MCF 10A (cell line): ENCODE results near the gene CGNL1. TPM values are rescaled to one million over a fixed set of nuclear protein-coding genes. Genes with fewer than 3 reads are reported as not detected.

Experiments
- BruUV-seq: library from RNA; stranded (reverse); fragments of 400-500 nt; replicated peaks from 2 replicates; lab custom pipeline; 2021; lab: Mats Ljungman, UMichigan
- CTCF ChIA-PET: fragments of 300-600 bp; sonication (Branson Sonifier 250); formaldehyde crosslinking; extraction: SDS; loops from one replicate; lab custom pipeline; 2021; ENCODE audit warnings: antibody characterized with exemption, inconsistent platforms; lab: Yijun Ruan, JAX
- POLR2A ChIA-PET: fragments of 300-600, 350-650 bp; sonication (Branson Sonifier 250); formaldehyde crosslinking; extraction: SDS; loops from one replicate; lab custom pipeline; 2020; ENCODE audit warnings: antibody characterized with exemption, inconsistent platforms; lab: Yijun Ruan, JAX
- DNase-seq: peaks from one replicate; pipeline ENCODE4 v3.0.0-alpha.2; 2018; ENCODE audit not compliant: unreplicated experiment
- H3K27ac Mint-ChIP-seq: one replicate; pipeline ENCODE4 v1.8.0; 2022; ENCODE audit warnings: mild to moderate bottlenecking, low read depth, mixed read lengths; ENCODE audit not compliant: unreplicated experiment
- H3K27me3 Mint-ChIP-seq: one replicate; pipeline ENCODE4 v1.8.0; 2022; ENCODE audit warnings: mixed read lengths; ENCODE audit not compliant: insufficient read depth, unreplicated experiment
- H3K36me3 Mint-ChIP-seq: one replicate; pipeline ENCODE4 v1.8.0; 2022; ENCODE audit warnings: mild to moderate bottlenecking, moderate library complexity, mixed read lengths; ENCODE audit not compliant: insufficient read depth, unreplicated experiment
- H3K4me1 Mint-ChIP-seq: one replicate; pipeline ENCODE4 v1.8.0; 2022; ENCODE audit warnings: mixed read lengths; ENCODE audit not compliant: insufficient read depth, unreplicated experiment
- H3K4me3 Mint-ChIP-seq: one replicate; pipeline ENCODE4 v1.8.0; 2022; ENCODE audit warnings: mild to moderate bottlenecking, moderate library complexity, mixed read lengths; ENCODE audit not compliant: unreplicated experiment
- H3K9me3 Mint-ChIP-seq: one replicate; pipeline ENCODE4 v1.8.0; 2022; ENCODE audit warnings: mixed read lengths; ENCODE audit not compliant: unreplicated experiment
- intact Hi-C: fragments of 100-400 bp; cut with micrococcal nuclease; formaldehyde crosslinking; loops from 2 replicates; pipeline ENCODE4 v1.14.1; 2022
- total RNA-seq: library from RNA; stranded (reverse); gene quantifications from 2 replicates; pipeline ENCODE4 v1.2.3, GENCODE V29; 2022
- TF ChIP-seq, protein P1 (sequence below): fragments of 200-600 bp; IDR thresholded peaks from one replicate; pipeline ENCODE4 v1.8.0; 2022; ENCODE audit warnings: antibody characterized with exemption, mild to moderate bottlenecking; ENCODE audit not compliant: unreplicated experiment

Gene CGNL1
- total RNA-seq, 1 experiment from 2014 or later: 0.05 TPM

DNA sequence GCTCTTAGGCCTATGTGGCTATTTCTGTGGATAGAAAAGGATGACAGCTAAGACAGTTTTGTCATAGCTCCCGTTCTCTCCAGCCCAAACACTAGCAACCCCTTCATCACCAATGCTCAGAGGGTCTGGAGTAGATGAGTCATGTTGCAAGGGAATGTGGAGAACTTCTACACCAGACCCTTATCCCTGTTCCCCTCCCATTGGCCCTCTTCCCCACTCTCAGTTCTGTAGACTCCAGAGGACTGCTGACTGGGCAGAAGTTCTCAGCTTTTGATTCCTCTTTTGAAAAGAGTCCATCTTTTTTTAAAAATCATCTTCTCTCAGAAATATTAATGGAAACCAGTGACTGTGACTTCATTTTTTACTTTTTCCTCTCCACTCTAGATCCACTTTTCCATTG is 213.0 kb downstream of the CGNL1 start:
- intact Hi-C loops: no loop called here
- Mint-ChIP-seq H3K9me3 (no peaks in the 10 kb centered on the region), H3K27ac (no peak overlapping the region), H3K4me1 (peaks cover 12% of the 10 kb centered on the region), H3K36me3 (peaks cover 4% of the 10 kb centered on the region), H3K27me3 (no peaks in the 10 kb centered on the region), H3K4me3 (no peak overlapping the region)
- no TSS peak for BruUV-seq
- no peak for DNase-seq
- CTCF ChIA-PET: interaction anchor here (1.2 kb wide), 1 partner anchor 20 kb away, joined by 4 read pairs; no protein-coding TSS in a partner anchor
- POLR2A ChIA-PET: interaction anchor here (0.7 to 0.9 kb wide), 2 partner anchors 12 to 19 kb away, joined by 3 read pairs; no protein-coding TSS in a partner anchor
- TF ChIP-seq, protein P1, sequence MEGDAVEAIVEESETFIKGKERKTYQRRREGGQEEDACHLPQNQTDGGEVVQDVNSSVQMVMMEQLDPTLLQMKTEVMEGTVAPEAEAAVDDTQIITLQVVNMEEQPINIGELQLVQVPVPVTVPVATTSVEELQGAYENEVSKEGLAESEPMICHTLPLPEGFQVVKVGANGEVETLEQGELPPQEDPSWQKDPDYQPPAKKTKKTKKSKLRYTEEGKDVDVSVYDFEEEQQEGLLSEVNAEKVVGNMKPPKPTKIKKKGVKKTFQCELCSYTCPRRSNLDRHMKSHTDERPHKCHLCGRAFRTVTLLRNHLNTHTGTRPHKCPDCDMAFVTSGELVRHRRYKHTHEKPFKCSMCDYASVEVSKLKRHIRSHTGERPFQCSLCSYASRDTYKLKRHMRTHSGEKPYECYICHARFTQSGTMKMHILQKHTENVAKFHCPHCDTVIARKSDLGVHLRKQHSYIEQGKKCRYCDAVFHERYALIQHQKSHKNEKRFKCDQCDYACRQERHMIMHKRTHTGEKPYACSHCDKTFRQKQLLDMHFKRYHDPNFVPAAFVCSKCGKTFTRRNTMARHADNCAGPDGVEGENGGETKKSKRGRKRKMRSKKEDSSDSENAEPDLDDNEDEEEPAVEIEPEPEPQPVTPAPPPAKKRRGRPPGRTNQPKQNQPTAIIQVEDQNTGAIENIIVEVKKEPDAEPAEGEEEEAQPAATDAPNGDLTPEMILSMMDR: no peak

DNA sequence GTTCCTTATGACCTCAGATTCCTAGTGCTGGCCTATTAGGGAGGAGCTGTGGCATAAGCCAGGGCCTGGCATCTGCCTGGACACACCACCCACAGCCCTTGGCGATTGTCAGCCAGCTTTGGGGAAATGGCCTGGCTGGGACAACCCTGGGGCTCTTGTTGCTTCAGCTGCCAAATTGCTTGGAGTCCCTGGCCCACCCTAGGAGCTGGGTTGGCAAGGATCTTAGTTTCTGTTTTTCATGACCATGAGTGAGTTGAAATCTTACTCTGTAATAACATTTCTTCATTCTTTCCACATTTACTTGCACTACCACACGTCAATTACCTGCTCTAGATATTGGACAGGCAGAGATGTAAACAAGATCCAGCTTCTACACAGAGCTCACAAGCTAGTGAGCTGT is 213.4 kb downstream of the CGNL1 start:
- H3K4me3 Mint-ChIP-seq: peak overlapping the region; percentile 6
- ChIA-PET CTCF (no interaction called here), POLR2A (interaction anchor here (0.7 to 1.5 kb wide), 3 partner anchors 12 to 19 kb away, joined by 3 read pairs; no protein-coding TSS in a partner anchor)
- no TSS peak for BruUV-seq
- H3K27me3 Mint-ChIP-seq: no peaks in the 10 kb centered on the region
- peaks cover 4% of the 10 kb centered on the region for H3K36me3 Mint-ChIP-seq
- DNase-seq: no peak
- intact Hi-C loops: no loop called here
- no peak overlapping the region for H3K27ac Mint-ChIP-seq
- no peaks in the 10 kb centered on the region for H3K9me3 Mint-ChIP-seq
- TF ChIP-seq, protein P1: no peak
- peaks cover 12% of the 10 kb centered on the region for H3K4me1 Mint-ChIP-seq

DNA sequence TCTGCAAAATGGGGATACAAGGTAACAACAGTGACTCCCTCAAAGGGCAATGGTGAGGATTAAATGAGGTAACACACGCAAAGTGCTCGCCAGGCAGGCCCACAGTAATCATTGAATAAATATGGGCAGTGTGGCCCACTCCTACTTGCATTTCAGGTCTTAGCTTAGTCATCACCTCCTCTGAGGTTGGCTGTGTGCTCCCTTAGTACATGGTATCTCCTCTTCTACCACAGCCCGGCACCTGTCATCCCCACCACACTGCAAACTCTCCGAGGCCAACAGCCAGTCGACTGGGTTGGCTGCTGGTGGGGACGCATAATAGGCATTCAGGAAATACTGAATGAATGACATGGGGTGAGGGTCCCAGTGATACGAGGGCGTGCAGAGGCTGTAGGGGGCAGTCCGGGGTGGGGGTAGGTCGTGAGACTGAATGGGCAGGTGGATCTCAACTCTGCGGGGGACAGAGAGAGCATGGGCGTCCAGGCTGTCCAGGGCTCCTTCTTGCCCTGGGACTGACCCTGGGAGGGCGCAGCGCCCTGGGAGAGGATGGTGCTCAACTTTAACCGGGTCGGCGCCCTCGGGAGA is 215.0 kb downstream of the CGNL1 start:
- no peak for DNase-seq
- BruUV-seq: no TSS peak
- Mint-ChIP-seq H3K36me3 (peaks cover 4% of the 10 kb centered on the region), H3K27ac (no peak overlapping the region), H3K4me1 (peaks cover 18% of the 10 kb centered on the region), H3K4me3 (peak overlapping the region; percentile 68), H3K27me3 (no peaks in the 10 kb centered on the region), H3K9me3 (no peaks in the 10 kb centered on the region)
- POLR2A ChIA-PET: interaction anchor here (0.6 to 1.5 kb wide), 3 partner anchors 16 to 199 kb away, joined by 3 to 4 read pairs (median 3); no protein-coding TSS in a partner anchor
- CTCF ChIA-PET: interaction anchor here (0.7 to 1.3 kb wide), 2 partner anchors 20 to 31 kb away, joined by 5 read pairs; no protein-coding TSS in a partner anchor
- intact Hi-C loops: no loop called here
- TF ChIP-seq, protein P1: no peak

DNA sequence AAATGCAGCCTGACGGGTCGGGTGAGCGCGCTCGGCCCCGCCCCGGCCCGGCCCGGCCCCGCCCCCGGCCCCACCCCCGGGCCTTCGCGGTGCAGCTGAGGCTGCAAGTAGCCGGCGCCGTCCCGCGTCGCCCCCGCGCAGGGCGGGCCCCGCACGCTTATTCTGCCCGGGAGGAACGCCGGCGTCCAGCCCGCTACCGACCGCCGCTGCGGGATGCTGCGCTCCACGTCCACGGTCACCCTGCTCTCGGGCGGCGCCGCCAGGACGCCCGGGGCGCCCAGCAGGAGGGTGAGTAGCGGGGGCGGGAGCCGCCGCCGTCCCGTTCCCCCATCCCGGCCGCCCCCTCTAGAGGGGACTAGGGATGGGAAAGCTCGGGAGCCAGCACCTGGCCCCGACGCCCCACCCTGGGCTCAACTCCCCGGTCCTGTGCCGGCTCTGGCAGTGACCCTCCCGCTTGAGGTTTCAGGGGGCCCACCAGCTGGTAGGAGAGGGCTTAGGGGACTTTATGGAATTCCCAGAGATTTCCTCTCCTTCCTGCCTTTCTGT is 215.6 kb downstream of the CGNL1 start, which contains the start of gene MYZAP:
TSS of gene MYZAP (plus strand) at position 83 of the 546 bp plus-strand sequence. CDS start at position 214, 131 bp downstream.
- BruUV-seq: TSS peak; percentile 22
- H3K27me3 Mint-ChIP-seq: no peaks in the 10 kb centered on the region
- peak within 1 kb of the TSS; percentile 68 for H3K4me3 Mint-ChIP-seq
- H3K4me1 Mint-ChIP-seq: peaks cover 24% of the 10 kb centered on the region
- POLR2A ChIA-PET: interaction anchor here (0.6 kb wide), 2 partner anchors 115 to 551 kb away, joined by 3 to 5 read pairs; partner anchors contain the start of gene POLR2M
- CTCF ChIA-PET: no interaction called here
- TF ChIP-seq, protein P1: no peak
- no peaks in the 10 kb centered on the region for H3K9me3 Mint-ChIP-seq
- intact Hi-C loops: no loop called here
- peaks cover 4% of the 10 kb centered on the region for H3K36me3 Mint-ChIP-seq
- no peak within 1 kb of the TSS for H3K27ac Mint-ChIP-seq
- DNase-seq: peak; percentile 37
